HG03460 (cell line): Measurements from ENCODE around the gene GPR62.

ENCODE experiments used
- ATAC-seq: cut with Tn5 transposase; IDR thresholded peaks from one replicate; pipeline ENCODE4 v1.9.1; 2021; ENCODE audit not compliant: unreplicated experiment

Gene GPR62

DNA sequence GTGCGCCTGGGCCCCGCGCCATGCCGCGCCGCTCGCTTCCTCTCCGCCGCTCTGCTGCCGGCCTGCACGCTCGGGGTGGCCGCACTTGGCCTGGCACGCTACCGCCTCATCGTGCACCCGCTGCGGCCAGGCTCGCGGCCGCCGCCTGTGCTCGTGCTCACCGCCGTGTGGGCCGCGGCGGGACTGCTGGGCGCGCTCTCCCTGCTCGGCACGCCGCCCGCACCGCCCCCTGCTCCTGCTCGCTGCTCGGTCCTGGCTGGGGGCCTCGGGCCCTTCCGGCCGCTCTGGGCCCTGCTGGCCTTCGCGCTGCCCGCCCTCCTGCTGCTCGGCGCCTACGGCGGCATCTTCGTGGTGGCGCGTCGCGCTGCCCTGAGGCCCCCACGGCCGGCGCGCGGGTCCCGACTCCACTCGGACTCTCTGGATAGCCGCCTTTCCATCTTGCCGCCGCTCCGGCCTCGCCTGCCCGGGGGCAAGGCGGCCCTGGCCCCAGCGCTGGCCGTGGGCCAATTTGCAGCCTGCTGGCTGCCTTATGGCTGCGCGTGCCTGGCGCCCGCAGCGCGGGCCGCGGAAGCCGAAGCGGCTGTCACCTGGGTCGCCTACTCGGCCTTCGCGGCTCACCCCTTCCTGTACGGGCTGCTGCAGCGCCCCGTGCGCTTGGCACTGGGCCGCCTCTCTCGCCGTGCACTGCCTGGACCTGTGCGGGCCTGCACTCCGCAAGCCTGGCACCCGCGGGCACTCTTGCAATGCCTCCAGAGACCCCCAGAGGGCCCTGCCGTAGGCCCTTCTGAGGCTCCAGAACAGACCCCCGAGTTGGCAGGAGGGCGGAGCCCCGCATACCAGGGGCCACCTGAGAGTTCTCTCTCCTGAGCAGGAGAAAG, 951 bp downstream of the GPR62 start:
- ATAC-seq = no peak

DNA sequence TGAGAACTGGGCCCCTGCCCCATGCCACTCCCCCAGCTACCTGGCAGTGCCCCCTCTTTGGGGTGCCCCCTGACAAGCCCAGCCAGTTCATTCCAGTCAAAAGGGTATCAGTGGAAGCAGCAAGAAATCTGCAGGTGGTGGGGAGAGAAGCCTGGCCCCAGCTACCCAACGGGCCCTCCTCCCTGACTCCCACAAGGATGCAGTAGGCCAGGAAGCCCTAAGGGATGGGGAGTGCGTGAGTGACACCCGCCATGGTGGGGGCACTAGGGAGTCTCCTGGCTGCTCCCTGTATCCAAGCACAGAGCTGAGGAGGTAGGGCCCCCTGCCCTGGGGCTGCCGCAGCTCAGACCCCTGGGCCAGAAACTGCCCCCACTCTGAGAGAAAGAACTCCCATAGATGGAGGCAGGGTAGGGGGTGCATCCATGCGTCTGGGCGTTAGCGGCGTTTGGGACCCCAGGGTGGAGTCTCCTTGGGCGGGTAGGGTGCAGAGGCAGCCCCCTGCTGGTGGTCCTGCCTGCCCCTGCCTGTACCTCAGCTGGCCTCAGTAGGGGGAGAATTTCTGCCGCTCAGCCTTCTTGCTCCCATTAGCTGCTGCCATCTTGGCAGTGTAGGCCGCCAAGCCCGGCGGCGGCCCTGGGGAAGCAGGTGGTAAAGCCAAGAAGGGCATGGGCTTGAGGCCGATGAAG, 2.5 kb downstream of the GPR62 start:
- ATAC-seq = no peak

DNA sequence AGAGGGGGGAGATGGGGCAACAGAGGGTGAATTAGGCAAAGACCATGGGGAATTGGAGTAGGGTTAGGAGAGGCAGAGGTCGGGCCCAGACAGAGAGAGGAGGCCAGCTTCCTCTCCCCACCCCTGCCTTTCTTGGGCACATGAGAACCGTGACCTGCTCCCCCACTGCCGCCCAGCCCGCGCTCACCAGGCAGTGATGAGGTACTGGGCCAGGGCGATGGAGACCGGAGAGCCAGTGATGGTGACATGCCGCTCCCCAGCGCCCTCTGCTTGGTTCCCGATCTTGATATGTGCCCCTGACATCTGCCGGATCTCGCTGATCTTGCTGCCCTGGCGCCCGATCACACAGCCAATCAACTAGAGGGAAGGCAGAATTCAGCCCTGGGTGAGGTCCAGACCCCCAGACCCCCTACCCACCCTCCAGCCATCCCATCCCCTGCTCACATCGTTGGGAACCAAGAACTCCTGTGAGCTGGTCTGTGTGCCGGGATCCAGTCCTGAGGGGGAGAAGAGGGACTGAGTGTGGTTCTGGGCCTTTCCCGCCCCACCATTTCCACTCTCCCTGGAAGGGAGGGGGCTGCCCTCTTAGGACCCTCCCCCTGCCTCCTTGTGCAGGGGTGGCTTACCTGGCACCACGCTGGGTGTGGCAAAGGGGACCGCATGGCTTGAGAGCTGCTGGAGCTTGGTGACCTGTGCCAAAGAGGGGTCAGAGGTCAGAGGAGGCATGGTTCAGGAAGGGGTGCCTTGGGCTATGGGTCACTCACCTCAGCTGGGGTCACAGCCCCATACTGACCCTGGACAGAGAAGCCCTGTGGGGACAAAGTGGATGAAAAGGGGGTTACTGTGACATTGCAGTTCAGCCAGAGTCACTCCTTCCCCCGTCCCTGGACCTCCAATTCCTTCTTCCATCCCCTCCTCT, 3.7 kb downstream of the GPR62 start:
- ATAC-seq = no peak

DNA sequence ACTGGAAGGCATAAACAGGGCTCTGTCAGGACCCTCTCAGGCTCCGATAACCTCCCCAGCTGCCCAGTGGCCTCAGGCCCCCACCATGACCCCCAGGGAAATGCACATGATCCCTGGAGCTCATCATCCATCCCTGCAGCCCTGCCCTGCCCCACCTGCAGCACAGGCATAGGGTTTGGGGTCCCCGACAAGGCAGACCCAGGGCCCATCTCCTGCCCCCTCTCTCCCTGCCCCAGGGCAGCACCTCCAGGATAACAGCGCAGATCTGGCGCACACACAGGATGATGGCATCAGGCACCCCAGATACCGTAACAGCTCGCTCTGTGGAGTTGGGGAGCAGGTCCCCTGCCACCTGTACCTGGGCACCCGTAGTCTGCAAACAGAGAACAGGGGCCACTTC, 4.5 kb downstream of the GPR62 start:
- no peak for ATAC-seq

DNA sequence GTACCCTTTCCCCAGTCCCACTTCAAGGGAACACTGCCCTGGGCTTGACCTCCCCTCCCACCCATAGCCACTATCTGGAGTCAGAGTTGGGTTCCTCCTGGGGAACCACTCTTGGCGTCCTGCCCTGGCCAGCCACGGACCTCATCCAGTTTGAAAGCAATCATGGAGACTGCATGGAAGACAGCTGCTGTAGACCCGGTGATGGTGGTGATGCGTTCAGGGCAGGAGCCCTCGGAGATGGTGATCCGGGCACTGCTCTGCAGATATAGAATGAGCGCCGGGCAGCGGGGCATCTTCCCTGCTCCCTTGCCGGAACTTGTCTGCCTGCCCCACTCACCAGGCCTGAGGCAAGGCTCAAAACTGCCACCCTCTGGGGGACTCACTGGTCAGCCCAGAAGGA, 5.2 kb downstream of the GPR62 start:
- no peak for ATAC-seq

DNA sequence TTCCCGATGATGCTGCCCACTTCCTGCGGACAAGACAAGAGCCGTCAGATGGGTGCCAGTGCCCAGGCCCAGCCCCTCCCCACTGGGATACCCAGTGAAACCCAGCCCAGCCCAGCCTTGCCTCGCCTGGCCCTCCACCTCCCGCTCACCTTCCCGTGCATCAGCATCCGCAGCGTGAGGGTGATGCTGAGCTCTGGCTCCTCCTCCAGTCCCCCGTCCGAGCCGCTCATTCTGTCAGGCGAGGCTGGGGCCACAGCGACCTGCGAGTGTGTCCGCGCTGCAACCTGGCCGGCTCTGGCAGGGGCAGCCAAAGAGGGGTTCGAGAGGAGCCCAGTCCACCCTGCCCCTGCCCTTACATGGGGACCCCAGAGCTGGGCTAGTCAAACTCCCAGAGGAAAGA, 5.8 kb downstream of the GPR62 start:
- no peak for ATAC-seq

DNA sequence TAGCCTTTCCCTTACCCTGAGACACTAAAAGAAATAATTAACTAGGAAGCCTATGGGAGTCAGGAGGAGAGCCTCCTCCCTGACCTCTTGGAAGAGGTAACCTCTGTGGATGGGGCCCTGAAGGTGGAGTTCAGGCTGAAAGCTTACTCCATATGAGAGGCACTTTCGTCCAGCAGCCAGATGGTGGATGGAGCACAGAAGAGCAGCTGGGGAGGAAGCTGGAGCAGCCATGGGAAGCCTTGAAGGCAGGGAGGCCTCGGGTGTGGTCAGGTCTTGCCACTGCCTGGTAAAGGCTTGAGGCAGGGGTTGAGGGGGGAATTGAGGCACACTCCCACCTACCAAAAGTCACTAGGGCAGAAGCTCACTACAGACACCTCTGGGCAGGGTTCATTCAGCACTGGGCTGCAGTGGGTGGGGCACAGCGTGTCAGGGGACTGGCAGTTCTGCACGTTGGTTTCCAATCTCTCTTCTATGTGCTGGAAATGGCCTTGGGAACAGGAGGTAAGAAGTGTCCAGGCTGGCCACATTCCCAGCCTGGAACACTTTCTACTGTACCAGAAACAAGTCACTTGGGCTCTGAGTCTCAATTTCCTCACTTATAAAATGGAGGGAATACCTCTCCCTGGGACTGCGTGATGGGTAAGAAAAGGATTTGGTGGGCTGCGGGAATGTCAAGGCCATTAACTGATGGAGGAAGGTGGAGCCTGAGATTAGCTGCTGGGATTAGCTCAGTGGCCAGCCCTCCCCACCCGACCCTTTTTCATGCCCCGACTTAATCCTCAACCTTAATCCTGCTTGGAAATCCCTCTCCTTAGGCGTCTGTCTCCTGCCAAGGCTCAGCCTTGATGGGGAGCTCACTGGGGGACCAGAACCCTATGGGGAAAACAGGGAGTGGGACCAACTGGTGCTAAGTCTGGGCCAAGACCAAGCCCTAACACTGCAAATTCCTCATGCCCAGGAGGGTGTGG, 6.7 kb downstream of the GPR62 start:
- ATAC-seq = no peak

DNA sequence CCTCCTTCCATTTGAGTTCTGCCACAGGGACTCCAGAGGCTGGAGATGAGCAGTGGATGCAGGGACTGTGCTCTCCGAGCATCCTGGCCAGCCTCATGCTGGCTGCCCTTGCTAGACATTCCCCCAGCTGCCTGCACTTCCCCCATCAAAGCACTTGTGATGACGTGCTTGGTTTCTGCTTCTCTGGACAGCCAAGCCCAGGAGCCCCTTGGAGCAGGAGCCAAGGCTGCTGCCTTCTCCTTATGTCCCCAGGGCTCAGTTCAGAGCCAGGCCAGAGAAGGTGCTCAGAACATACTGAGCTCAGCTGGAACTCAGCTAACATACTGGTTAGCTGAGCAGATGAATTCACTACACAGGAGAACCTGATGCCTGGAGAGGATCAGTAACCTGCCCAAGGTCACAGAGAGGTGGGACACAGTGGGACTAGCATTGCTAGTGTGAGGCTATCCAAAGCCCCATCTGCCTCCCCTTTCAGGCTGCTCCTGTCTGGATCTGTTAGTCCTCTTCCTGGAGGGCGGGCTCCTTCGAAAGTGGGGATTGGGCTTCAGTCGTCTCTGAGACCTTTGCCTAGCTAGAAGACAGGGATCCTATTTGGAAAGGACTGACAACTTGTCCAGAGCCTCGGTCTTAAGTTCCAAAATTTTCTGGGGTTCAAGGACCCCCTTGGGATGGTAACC, 7.8 kb downstream of the GPR62 start:
- no peak for ATAC-seq

DNA sequence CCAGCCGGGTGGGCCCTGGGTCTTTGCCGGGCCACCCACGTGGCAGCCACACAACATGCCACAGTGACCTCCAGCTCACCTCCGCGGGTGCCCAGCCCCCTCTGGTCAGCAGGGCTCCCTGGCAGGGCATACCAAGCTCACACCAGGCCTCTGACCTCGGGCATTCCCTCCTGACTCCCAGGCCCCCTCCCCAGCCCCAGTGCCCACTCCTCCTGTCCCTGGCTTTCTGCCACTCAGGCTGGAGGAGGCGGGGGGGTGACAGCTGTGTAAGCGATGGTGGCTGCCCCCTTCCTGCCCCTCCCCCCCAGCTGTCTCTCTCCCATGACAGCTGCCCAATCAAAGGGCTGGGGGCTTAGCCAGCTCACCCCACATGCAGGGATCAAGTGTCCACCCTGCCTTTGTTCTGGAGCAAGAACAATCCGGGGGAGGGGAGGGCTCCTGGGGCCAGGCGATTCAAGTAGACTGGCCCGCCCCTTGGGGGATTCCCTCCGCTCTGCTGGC, 8.8 kb downstream of the GPR62 start:
- ATAC-seq = no peak

DNA sequence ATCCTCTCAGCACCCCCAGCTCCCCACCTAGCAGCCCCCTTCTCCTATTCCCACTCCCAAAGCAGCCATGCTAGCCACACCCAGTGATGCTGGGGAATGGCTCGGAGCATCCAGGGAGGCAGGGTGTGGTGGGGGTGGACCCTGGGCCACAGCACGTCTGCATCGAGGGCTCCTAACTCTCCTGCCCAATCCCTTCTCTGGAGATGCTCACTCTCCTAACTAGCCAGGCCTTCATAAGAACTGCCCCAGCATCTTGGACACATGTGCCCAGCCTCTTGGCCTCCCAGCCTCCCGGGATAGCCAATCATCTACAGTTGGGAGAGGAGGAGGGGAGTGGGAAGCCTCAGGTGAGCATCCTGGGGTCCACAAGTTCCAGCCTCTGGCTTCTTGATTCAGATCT, 9.3 kb downstream of the GPR62 start:
- no peak for ATAC-seq

DNA sequence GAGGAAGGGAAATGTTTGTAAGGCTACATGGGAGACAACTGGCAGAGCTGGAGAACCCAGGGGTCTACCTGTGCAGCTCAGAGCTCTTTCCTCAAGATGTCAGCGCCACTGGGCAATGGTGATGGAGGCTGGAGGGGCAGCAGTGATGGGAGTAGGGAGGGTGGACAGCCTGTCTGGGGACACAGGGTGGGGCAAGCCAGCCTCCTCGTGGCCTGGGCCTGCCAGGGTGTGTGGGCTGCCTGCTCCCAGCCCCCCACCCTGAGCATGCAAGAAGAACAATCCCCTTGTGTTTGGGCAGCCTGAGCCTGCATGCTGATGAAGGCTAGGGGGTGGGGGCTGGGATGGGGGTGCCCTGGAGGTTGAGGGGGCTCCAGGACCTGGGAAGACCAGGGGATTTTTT, 10.8 kb downstream of the GPR62 start:
- ATAC-seq = no peak

DNA sequence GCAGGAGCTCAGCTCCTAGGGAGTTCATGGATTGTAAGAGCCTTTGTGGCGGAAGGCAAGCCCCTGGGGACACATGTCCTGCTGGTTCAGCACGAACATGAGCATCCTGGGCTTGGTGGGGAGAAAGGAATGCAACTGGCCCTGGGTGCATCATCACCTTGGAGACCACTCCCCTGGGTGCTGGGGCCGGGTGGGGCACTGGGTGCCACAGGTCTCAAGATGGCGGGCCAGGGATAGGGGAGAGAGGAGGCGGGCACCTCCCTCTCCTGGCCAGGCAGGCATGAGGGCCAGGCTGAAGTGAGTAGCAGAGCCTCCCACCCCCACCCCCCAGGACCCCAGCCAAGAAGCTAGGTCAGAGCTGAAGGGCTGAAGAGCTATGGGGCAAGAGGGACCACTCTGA, 11.3 kb downstream of the GPR62 start:
- no peak for ATAC-seq

DNA sequence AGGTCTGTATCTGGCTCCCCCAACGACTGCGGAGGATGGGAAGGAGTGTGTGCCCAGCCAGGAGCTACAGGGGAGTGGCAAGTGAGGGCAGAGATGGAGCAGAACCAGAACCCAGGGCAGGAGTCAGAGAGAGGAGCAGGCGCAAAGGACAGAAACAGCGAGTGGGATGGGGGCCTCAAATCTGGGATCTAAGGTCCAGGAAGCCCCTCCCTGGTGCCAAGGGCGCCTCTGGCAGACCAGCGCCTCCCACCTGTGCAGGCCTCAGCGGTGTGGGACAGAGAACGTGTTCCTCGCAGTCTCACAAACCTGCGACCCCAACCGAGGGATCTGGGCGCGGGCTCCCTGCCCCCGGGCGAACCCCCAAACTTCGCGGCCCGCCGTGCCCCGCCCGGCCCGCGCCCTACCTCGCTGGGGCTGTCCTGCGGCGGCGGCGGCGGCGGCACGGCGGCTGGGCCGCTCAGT, 11.8 kb downstream of the GPR62 start:
- no peak for ATAC-seq

DNA sequence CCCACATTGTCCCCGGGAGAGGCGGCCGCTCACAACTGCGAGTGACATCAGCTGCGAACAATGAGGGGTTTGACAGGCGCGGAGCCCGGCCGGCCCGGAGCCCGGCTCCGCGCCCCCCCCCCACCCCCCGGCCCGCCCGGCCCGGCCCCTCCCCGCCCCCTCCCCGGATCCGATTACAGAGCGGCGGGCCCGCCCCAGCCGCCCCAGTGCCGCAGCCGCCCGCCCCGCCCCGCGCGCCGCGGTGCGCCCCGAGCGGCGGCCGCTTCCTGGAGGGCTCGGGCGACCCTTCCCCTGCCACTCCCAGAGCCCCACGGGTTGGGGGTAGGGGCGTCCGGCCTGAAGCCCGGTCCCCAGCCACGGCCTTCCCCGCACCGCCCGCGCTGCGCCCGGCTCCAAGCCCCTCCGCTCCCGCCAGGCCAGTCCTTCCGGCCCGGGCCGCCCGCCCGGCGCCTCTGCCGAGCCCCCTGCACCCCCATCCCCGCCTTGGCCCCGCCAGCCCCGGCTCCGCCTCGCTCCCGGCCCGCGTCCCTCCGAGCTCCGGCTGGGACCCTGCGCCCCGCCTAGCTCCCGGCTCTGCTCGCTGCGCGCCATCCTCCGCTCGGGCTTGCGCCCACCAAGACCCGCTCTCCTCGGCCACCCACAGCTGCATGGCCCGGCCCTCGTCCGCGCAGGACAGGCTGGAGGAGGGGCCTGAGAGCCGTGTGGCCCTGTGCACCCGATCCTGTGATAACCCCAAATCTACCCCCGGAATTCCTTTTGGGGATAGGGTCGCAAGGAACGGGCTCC, 12.4 kb downstream of the GPR62 start, which contains the start of gene PCBP4:
TSS of gene PCBP4 (minus strand) at position 71 of the 786 bp plus-strand sequence. CDS start 6,214 bp downstream, outside the sequence.
- ATAC-seq = no peak

DNA sequence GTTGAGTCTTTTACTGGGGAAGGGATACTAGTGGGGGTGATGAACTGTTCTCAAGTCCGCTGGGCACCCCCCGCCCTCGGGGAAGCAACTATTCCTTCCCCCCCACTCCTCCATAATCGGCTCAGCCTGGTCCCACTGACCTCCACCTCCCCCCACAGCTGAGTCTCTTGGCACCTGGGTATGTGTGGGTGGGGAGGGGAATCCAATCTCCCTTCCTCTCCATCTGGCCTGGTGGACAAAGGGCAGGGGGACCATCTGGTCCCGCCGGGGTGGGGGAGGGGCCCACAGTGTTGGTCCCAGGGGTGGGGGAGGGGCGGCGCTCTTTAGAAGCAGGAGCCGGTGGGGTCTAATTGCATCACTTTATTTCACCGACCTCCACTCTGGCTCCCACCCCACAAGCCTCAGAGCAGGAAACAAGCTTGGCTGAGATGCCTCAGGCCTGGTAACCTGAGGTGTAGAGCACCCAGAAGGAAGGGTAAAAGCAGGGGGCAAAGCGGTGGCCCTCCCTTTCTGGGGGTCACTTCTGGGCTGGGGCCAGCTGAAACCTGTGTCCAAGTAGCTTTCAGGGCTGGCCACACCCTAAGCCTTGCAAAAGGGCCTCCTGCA, 13.1 kb downstream of the GPR62 start:
- ATAC-seq = no peak

DNA sequence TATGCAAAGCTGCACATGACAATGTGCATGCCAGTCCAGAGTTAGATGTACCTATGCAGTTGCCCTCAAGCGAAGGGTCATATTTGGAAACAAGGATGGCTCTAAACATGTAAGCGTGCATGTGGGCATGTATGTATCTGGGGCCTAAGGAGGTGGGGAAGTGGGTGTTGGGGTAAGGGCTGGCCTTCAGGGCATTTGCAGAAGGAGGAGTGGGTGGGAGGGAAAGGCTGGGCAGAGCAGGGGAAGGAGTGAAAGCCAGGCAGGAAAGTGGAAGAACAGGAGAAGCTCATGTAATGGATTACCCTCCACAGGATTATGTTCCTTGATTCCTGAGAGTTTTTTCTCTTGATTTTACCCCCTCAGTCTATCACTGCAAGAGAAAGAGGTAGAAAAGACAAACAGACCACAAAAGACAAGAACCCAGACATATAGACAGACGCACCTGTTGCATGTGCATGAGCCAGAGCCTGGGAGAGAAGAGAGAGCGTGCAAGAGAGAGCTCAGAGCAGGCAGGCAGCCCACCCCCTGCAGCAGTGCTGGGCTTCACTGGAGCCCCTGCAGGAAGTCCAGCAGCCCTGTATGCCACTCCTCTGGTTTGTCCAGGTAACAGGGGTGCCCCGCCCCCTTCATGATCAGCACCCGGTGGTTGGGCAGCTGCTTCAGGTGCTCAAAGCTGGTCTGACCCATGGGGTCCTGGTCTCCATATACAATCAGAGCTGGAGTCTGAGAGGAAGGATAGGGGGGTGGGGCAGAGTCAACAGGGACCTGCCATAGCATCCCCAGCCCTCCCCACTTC, 13.9 kb downstream of the GPR62 start:
- ATAC-seq = no peak

DNA sequence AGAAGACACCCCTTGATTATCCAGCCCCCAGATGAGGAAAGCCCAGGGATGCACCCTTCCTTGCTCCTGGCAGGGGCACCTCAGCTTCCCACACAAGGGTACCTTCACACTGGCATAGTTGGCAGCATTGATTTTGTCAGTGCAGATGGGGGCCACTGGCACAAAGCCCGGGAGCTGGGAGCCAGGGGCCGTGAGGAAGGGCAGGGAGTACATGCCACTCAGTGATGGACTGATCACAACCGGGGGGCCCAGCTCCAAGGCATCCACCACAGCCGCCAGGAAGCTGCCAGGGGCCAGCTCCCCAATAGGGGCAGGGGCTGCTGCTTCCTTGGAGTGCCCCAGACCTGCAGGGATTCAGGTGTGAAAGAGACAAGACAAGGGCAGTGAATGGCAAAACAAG, 14.7 kb downstream of the GPR62 start:
- no peak for ATAC-seq
